H1 (cell line): ENCODE results near the gene KIAA0040. TPM values are rescaled to one million over a fixed set of nuclear protein-coding genes. Genes with fewer than 3 reads are reported as not detected.

Experiments
- CTCF ChIA-PET: fragments of 300-600 bp; sonication (Branson Sonifier 250); formaldehyde crosslinking; loops from one replicate; lab custom pipeline; 2021; ENCODE audit not compliant: partially characterized antibody; lab: Charles Lee
- POLR2A ChIA-PET: fragments of 300-600 bp; sonication (Branson Sonifier 250); formaldehyde crosslinking; loops from one replicate; lab custom pipeline; 2021; ENCODE audit warnings: inconsistent platforms; ENCODE audit not compliant: partially characterized antibody; lab: Charles Lee
- DNase-seq, 2 experiments: peaks; one replicate each; pipeline versions ENCODE4 v3.0.0 to v3.0.0-alpha.2; 2010 to 2022; ENCODE audit warnings: low spot score in 2 of 2, low read depth in 1 of 2, mixed read lengths in 1 of 2
- FAIRE-seq: peaks from 2 replicates; lab custom pipeline; 2011; peaks lifted over from hg19 to GRCh38; lab: Jason Lieb, UNC
- H2AFZ ChIP-seq: 2 replicates; pipeline ENCODE4 v1.8.1; 2012; ENCODE audit warnings: low read length, inconsistent platforms
- H2AK5ac ChIP-seq: 2 replicates; pipeline ENCODE4 v1.6.1; 2013; ENCODE audit warnings: low read depth, low read length
- H2BK120ac ChIP-seq: replicated peaks from 2 replicates; pipeline ENCODE3; 2013; ENCODE audit warnings: low read depth, low read length, inconsistent platforms
- H2BK12ac ChIP-seq: 2 replicates; pipeline ENCODE4 v1.6.1; 2013; ENCODE audit warnings: low read depth, low read length
- H2BK15ac ChIP-seq: 2 replicates; pipeline ENCODE4 v1.6.1; 2013; ENCODE audit warnings: low read length
- H2BK20ac ChIP-seq: 2 replicates; pipeline ENCODE4 v1.6.1; 2013; ENCODE audit warnings: low read length
- H2BK5ac ChIP-seq: 2 replicates; pipeline ENCODE4 v1.6.1; 2013; ENCODE audit warnings: low read depth, low read length
- H3K14ac ChIP-seq: 2 replicates; pipeline ENCODE4 v1.6.1; 2013; ENCODE audit warnings: inconsistent platforms; ENCODE audit not compliant: insufficient read length
- H3K18ac ChIP-seq: 2 replicates; pipeline ENCODE4 v1.6.1; 2013; ENCODE audit warnings: low read length; ENCODE audit errors: extremely low read depth
- H3K23ac ChIP-seq: 2 replicates; pipeline ENCODE4 v1.6.1; 2013; ENCODE audit warnings: inconsistent platforms; ENCODE audit not compliant: insufficient read length
- H3K23me2 ChIP-seq: 2 replicates; pipeline ENCODE4 v1.6.1; 2013; ENCODE audit warnings: low read depth, low read length
- H3K27ac ChIP-seq: 2 replicates; pipeline ENCODE4 v1.6.1; 2011; ENCODE audit warnings: low read depth, low read length, inconsistent platforms
- H3K27me3 ChIP-seq, 4 experiments: replicated peaks in 1 of 4; 1 replicate in 1 of 4; 2 replicates in 3 of 4; pipeline versions ENCODE4 v1.6.1 to v1.8.1; 2011 to 2013; ENCODE audit warnings: low read length in 3 of 4, mild to moderate bottlenecking in 3 of 4, inconsistent platforms in 2 of 4, mixed read lengths in 2 of 4, moderate library complexity in 1 of 4; ENCODE audit not compliant: control insufficient read depth in 3 of 4, insufficient read depth in 3 of 4; ENCODE audit errors: extremely low read depth in 1 of 4
- H3K36me3 ChIP-seq, 4 experiments: 2 replicates each; pipeline versions ENCODE4 v1.6.1 to v1.8.1; 2011 to 2013; ENCODE audit warnings: mild to moderate bottlenecking in 4 of 4, low read length in 3 of 4, moderate library complexity in 2 of 4, control low read depth in 1 of 4, inconsistent platforms in 1 of 4; ENCODE audit not compliant: insufficient read depth in 4 of 4, control insufficient read depth in 2 of 4
- H3K4ac ChIP-seq: replicated peaks from 2 replicates; pipeline ENCODE3; 2013; ENCODE audit warnings: low read length, low read depth, mixed read lengths, inconsistent platforms; ENCODE audit not compliant: insufficient read length
- H3K4me1 ChIP-seq, 4 experiments: replicated peaks in 1 of 4; 1 replicate in 1 of 4; 2 replicates in 3 of 4; pipeline versions ENCODE4 v1.6.1 to v1.8.1; 2011 to 2013; ENCODE audit warnings: low read length in 3 of 4, inconsistent platforms in 2 of 4, mixed read lengths in 1 of 4; ENCODE audit not compliant: insufficient read depth in 4 of 4, control insufficient read depth in 3 of 4
- H3K4me2 ChIP-seq, 2 experiments: 2 replicates each; pipeline versions ENCODE4 v1.6.1 to v1.8.1; 2011 to 2013; ENCODE audit warnings: low read depth in 2 of 2, low read length in 2 of 2, control low read depth in 1 of 2, inconsistent platforms in 1 of 2, mild to moderate bottlenecking in 1 of 2; ENCODE audit not compliant: insufficient read depth in 1 of 2
- H3K4me3 ChIP-seq, 4 experiments: fragments of 200-600, 300-600 bp in 1 of 4; sonication (generic), shearing (Covaris generic), sonication (Bioruptor Twin) in 1 of 4; 2 replicates each; pipeline versions ENCODE4 v1.5.1 to v1.8.1; 2011 to 2016; ENCODE audit warnings: low read length in 4 of 4, low read depth in 3 of 4, control low read depth in 2 of 4, inconsistent platforms in 2 of 4, mild to moderate bottlenecking in 2 of 4, mixed read lengths in 1 of 4, moderate library complexity in 1 of 4; ENCODE audit not compliant: insufficient read depth in 2 of 4; ENCODE audit errors: extremely low read depth in 1 of 4
- H3K56ac ChIP-seq: replicated peaks from 2 replicates; pipeline ENCODE3; 2013; ENCODE audit warnings: low read depth, mild to moderate bottlenecking, mixed read lengths, low read length, inconsistent platforms; ENCODE audit not compliant: insufficient read length
- H3K79me1 ChIP-seq: 2 replicates; pipeline ENCODE4 v1.6.1; 2013; ENCODE audit warnings: low read depth, low read length, control low read depth
- H3K79me2 ChIP-seq, 2 experiments: 2 replicates each; pipeline versions ENCODE4 v1.6.1 to v1.8.1; 2012 to 2013; ENCODE audit warnings: low read length in 2 of 2, mild to moderate bottlenecking in 2 of 2, inconsistent platforms in 1 of 2; ENCODE audit not compliant: insufficient read depth in 2 of 2, control insufficient read depth in 1 of 2
- H3K9ac ChIP-seq, 4 experiments: replicated peaks in 1 of 4; 1 replicate in 1 of 4; 2 replicates in 3 of 4; pipeline versions ENCODE4 v1.6.1 to v1.8.1; 2011 to 2013; ENCODE audit warnings: low read depth in 3 of 4, low read length in 3 of 4, control low read depth in 2 of 4, mild to moderate bottlenecking in 2 of 4, moderate library complexity in 2 of 4, inconsistent platforms in 1 of 4; ENCODE audit errors: extremely low read depth in 1 of 4
- H3K9me3 ChIP-seq, 2 experiments: 2 replicates each; pipeline versions ENCODE4 v1.6.1 to v1.8.1; 2012 to 2013; ENCODE audit warnings: mild to moderate bottlenecking in 2 of 2, moderate library complexity in 2 of 2, control low read depth in 1 of 2, inconsistent platforms in 1 of 2, low read depth in 1 of 2, low read length in 1 of 2, mixed read lengths in 1 of 2; ENCODE audit not compliant: insufficient read depth in 2 of 2
- H4K20me1 ChIP-seq, 2 experiments: replicated peaks in 1 of 2; 2 replicates each; pipeline versions ENCODE3 to v1.8.1; 2011 to 2013; ENCODE audit warnings: inconsistent platforms in 2 of 2, low read length in 2 of 2, mild to moderate bottlenecking in 1 of 2; ENCODE audit not compliant: insufficient read depth in 2 of 2, control insufficient read depth in 1 of 2
- H4K5ac ChIP-seq: 2 replicates; pipeline ENCODE4 v1.6.1; 2013; ENCODE audit warnings: low read length, low read depth, mixed read lengths, inconsistent platforms; ENCODE audit not compliant: insufficient read length
- H4K8ac ChIP-seq: 2 replicates; pipeline ENCODE4 v1.8.0; 2013; ENCODE audit warnings: mild to moderate bottlenecking, moderate library complexity, low read length, inconsistent platforms; ENCODE audit not compliant: insufficient read depth; ENCODE audit errors: extremely low read depth
- H4K91ac ChIP-seq: replicated peaks from 2 replicates; pipeline ENCODE3; 2013; ENCODE audit warnings: low read length, mixed read lengths, inconsistent platforms; ENCODE audit not compliant: insufficient read length
- CHD1 ChIP-seq: IDR thresholded peaks from 2 replicates; pipeline ENCODE4 v1.6.1; 2012; ENCODE audit warnings: low read depth, low read length, improper control_type of control experiment
- CREB1 ChIP-seq: IDR thresholded peaks from 2 replicates; pipeline ENCODE4 v1.6.1; 2012; ENCODE audit warnings: inconsistent platforms
- CTBP2 ChIP-seq: IDR thresholded peaks from 2 replicates; pipeline ENCODE4 v1.7.0; 2011; ENCODE audit warnings: borderline replicate concordance, mild to moderate bottlenecking, moderate library complexity, mixed read lengths, low read length; ENCODE audit not compliant: insufficient read depth, insufficient read length
- HDAC2 ChIP-seq, 2 experiments: fragments of 300-600 bp in 1 of 2; sonication (generic) in 1 of 2; IDR thresholded peaks; 2 replicates each; pipeline ENCODE4 v1.6.1; 2011 to 2012; ENCODE audit warnings: low read depth in 2 of 2, low read length in 2 of 2, mild to moderate bottlenecking in 2 of 2, moderate library complexity in 2 of 2, borderline replicate concordance in 1 of 2, inconsistent platforms in 1 of 2
- JUND ChIP-seq: IDR thresholded peaks from 2 replicates; pipeline ENCODE4 v1.6.1; 2011; ENCODE audit warnings: mild to moderate bottlenecking, improper control_type of control experiment, low read length
- SP4 ChIP-seq: IDR thresholded peaks from 2 replicates; pipeline ENCODE4 v1.6.1; 2012; ENCODE audit warnings: low read length, inconsistent platforms
- TAF1 ChIP-seq: IDR thresholded peaks from 2 replicates; pipeline ENCODE4 v1.6.1; 2011; ENCODE audit warnings: mild to moderate bottlenecking, low read depth, low read length
- WGBS, 2 experiments: shearing (Covaris generic) in 1 of 2; methylation state at CpG; one replicate each; pipeline versions ENCODE4 v1.1.6 to v1.1.7; 2013 to 2015; ENCODE audit warnings: low lambda C conversion rate in 2 of 2, mixed read lengths in 2 of 2, inconsistent platforms in 1 of 2, low coverage in 1 of 2, missing lambda C conversion rate in 1 of 2; ENCODE audit not compliant: insufficient replicate concordance in 2 of 2, insufficient coverage in 1 of 2, insufficient read length in 1 of 2; ENCODE audit errors: extremely low coverage in 1 of 2, missing lambda C conversion rate in 1 of 2; 5-methylcytosine and 5-hydroxymethylcytosine counted together
- polyA plus RNA-seq, 7 experiments: library from polyadenylated mRNA; depleted of rRNA in 3 of 7; stranded (reverse) in 5 of 7; unstranded in 2 of 7; fragments of >200 nt in 5 of 7; fragments of 200-250 nt in 2 of 7; gene quantifications; 1 replicate in 5 of 7; 2 replicates in 1 of 7; 4 replicates in 1 of 7; pipeline versions ENCODE4 v1.2.1 to v1.2.3, GENCODE V29; 2011 to 2013; ENCODE audit warnings: missing spikeins in 2 of 7, mixed read lengths in 2 of 7
- total RNA-seq: library from RNA; stranded (reverse); fragmentation: NEBNext Ultra II Directional; extraction: Animal tissue kit (Norgen Biotek cat#: 25700); gene quantifications from 2 replicates; pipeline ENCODE4 v1.2.1, GENCODE V29; 2021

KIAA0040 gene
- total and polyA plus RNA-seq, 2 of the 8 experiments (the other 6 are each of a cell fraction or from before 2014, with no cell fraction given): 11.0 to 14.1 TPM

DNA sequence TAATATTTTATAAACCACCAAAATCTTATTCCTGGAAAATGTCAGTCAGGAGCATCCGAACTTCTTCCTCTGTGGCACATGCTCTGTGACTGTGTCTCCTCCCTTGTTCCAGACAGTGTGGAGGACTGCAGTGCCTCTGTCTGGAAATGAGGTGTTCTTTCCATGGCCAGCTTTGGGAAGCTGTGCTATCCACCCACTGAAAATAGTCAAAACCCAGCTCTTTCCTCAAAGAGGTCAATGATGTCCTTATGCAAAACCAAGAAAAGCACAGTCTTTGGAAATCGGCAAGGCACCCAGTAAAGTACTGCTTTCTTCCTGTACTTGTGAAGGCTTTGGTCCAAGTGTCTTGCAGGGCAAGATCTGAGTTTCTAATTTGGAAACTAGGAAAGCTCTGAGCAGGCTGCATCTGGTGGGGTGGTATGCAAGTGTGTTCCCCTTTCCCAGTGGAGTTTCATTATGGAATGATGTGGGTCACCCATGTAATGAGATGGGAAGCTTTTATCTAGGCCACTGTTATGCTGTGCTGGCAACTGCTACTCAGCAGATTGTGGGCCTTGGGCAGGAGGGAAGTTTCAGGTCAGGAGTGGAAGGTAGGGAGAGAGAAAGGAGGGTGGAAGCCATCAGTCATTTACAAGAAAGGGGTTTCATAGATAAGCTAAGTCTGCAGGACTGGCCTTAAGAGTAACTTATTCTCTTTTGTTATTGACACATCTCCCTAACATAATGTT, 6.0 kb downstream of the KIAA0040 start:
- H4K91ac ChIP-seq: no peak overlapping the region
- no peaks in the 10 kb centered on the region for H3K36me3 ChIP-seq
- no peak overlapping the region for H2BK12ac ChIP-seq
- H2BK20ac ChIP-seq: no peak overlapping the region
- H3K27me3 ChIP-seq: peaks cover 0 to 6% (median 0%) of the 10 kb centered on the region in 4 experiments; a peak in 2 of 7 replicates
- TF ChIP-seq HDAC2 (IDR thresholded peaks at IDR 0.05; ENCODE audit: borderline replicate concordance in 1 of 2, low read depth in 2 of 2, low read length in 2 of 2) (no peak), CREB1 (no peak), CHD1 (no peak), CTBP2 (no peak), JUND (no peak), SP4 (no peak), TAF1 (no peak)
- H3K9me3 ChIP-seq: no peaks in the 10 kb centered on the region
- no peak overlapping the region for H4K5ac ChIP-seq
- H3K23ac ChIP-seq: no peak overlapping the region
- 100% methylated on average over 2 of the region's 2 CpGs; no CpG with 5 or more reads in 1 of the 2 experiments for WGBS, 2 experiments
- H3K4me2 ChIP-seq: no peak overlapping the region
- no peak for DNase-seq
- H2BK120ac ChIP-seq: no peak overlapping the region
- H3K14ac ChIP-seq: no peak overlapping the region
- no peak overlapping the region for H2AFZ ChIP-seq
- H2BK5ac ChIP-seq: no peak overlapping the region
- H3K4ac ChIP-seq: no peak overlapping the region
- ChIA-PET POLR2A (no interaction called here), CTCF (interaction anchor here (0.7 to 5.9 kb wide), 8 partner anchors 9 to 168 kb away, joined by 3 to 42 read pairs (median 4); no protein-coding TSS in a partner anchor)
- no peak overlapping the region for H2BK15ac ChIP-seq
- H3K18ac ChIP-seq: no peak overlapping the region
- H3K27ac ChIP-seq: no peak overlapping the region
- H3K4me1 ChIP-seq: peaks cover 3 to 9% (median 4%) of the 10 kb centered on the region in 4 experiments; a peak in 5 of 7 replicates
- H3K79me2 ChIP-seq: no peaks in the 10 kb centered on the region
- H3K23me2 ChIP-seq: 0 out of 2 replicates have a peak, but pooled peaks cover 2% of the 10 kb centered on the region
- H3K56ac ChIP-seq: no peak overlapping the region
- no peak overlapping the region for H2AK5ac ChIP-seq
- H3K9ac ChIP-seq: no peak overlapping the region
- H3K79me1 ChIP-seq: no peaks in the 10 kb centered on the region
- H3K4me3 ChIP-seq: no peak overlapping the region
- H4K8ac ChIP-seq: no peak overlapping the region
- FAIRE-seq: no peak
- H4K20me1 ChIP-seq: no peaks in the 10 kb centered on the region
